Activated T-helper 1 cell treated with anti-CD3 and anti-CD28 coated beads, Interleukin-2, amount 50 U/mL, for 16 hours (primary cell): ENCODE measurements around the gene KLHL29.

Source experiments
- DNase-seq, 2 donors: peaks; one replicate each; pipeline ENCODE4 v3.0.0-alpha.2; 2020; ENCODE audit warnings: low read depth in 1 of 2, low spot score in 1 of 2

Gene KLHL29

DNA sequence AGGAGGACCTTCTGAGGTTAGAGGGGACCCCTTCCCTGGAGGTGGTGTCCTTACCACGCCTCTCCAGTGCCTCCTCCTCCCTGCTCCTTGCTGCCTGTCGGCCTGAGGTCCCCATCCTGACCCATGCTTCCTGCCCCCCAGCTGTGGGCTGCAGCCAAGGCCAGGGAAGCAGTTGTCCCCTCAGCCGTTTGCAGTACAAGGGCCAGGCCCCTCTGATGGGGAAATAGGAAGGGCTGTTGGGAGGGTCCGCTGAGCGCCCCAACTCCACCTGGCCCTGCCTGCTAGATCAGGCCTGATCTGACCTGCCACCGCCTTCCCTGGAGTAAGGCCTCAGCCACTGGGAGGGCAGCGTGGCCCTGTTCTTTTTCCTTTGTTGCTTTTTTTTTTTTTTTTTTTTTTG is 219.8 kb downstream of the KLHL29 start:
- DNase-seq = no peak

DNA sequence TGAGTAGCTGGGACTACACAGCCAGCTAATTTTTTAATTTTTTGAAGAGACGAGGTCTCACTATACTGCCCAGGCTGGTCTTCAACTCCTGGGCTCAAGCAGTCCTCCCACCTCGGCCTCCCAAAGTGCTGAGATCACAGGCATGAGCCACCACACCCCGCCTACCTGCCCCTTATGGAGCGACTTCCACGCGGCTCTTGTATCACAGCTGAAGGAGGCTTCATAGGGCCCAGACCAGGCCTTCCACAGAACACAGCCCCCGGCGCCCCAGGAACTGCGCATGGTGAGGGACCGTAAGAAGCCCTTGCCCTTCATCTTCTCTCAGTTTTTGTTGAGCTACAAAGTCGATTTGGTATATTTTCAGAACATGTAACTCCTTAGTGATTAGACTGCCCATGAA is 220.3 kb downstream of the KLHL29 start:
- no peak for DNase-seq

DNA sequence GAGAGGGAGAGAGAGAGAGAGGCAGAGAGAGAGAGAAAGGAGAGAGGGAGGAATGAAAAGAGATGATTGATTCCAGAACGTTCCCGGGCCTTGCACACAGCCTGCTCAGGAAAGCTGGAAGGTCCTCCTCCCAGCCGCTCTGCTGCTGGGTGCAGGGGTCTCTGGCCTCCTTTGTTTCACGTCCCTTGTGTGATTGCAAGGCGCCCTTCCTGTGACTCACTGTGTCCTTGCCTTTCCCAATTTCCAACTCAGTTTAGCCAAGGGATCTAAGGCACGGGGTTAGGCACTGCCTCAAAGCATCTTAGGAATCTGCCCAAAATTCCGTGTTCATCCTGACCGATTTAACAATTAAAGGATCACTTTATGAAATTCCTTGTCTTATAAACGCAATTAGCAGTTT is 221.2 kb downstream of the KLHL29 start:
- DNase-seq = no peak

DNA sequence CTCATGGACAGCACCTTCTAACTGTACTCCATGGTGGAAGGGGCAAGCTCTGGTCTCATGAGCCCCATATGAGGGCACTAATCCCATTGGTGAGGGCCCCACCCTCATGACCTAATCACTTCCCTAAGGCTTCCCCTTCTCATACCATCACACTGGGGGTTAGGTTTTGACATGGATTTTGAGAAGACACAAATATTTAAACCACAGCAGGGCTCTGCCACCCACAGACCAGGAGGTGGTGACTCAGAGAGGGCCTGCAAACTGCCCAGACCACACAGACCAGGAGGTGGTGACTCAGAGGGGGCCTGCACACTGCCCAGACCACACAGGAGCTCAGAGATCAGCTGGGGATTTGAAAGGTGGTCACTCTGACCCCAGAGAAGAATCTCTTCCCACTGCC is 222.0 kb downstream of the KLHL29 start:
- DNase-seq = no peak

DNA sequence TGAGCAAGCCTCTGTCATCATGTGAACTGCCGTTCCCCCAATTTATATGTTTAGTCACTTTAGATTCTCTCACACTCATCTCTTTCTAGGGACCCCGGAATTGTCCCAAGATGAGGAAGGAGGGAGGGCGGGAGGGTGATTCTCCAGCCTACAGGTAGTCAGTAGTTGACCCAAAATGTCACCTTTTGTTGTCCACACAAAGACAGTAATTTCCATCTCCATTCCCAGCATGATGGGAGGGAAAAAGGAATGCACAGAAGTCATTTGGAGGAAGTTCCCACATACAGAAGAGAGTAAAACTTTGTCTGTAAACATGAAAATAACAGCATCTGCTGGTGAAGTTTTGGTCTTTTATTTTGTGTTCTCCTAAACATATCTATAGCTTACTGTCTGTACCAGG is 222.9 kb downstream of the KLHL29 start:
- no peak for DNase-seq

DNA sequence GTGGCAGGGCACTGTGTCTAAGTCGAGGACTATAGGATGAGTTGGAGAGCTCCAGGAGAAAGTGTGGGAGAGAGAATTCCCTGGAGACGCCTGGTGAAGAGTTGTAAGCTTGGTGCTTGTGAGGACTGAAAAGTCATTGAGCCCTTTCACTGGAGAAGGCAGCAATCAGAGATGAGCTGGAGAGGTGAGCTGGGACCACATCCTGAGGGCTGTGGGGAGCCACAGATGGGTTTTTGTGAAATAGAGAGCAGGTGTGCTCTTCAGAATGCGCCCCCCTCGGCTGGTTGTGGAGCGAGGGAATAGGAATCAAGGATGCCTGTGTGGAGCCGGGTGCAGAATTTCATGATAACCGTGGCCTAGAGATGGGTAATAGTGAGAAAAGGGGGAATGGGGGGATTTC is 224.3 kb downstream of the KLHL29 start:
- DNase-seq = no peak

DNA sequence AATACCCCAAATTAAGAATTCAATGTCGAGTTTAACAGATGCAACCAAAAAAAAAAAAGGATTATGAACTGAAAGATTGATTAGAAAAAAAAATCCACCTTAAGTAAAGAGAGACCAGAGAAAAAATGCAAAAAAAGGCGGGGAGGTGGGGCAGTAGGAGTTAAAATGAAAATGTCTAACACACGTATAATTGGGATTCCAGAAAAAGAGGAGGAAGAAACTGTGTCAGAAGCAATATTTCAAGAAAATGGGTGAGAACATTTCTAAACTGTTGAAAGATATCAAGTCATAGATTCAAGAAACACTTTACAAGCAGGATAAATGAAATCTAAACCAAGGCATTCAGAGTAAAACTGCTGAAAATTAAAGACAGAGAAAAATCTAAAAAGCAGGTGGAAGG is 226.9 kb downstream of the KLHL29 start:
- no peak for DNase-seq

DNA sequence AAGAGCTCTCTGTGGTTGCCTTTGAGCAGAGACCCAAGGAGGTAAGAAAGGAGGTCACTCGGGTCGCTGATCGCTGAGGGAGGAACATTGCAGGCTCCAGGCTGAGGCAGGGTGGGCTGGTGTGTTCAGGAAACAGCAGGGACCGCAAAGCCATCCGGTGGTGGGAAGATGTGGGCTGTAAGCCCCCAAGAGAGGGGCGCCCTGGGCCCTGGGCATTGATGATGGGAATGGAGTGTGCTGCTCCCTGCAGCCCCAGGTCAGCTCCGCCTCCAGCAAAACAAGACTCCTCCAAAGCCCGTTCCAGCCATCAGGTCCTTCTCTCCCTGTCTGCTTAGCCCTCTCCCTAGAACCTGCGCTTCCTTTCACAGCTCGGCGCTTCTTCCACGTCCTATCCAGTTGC is 229.7 kb downstream of the KLHL29 start:
- DNase-seq = no peak

DNA sequence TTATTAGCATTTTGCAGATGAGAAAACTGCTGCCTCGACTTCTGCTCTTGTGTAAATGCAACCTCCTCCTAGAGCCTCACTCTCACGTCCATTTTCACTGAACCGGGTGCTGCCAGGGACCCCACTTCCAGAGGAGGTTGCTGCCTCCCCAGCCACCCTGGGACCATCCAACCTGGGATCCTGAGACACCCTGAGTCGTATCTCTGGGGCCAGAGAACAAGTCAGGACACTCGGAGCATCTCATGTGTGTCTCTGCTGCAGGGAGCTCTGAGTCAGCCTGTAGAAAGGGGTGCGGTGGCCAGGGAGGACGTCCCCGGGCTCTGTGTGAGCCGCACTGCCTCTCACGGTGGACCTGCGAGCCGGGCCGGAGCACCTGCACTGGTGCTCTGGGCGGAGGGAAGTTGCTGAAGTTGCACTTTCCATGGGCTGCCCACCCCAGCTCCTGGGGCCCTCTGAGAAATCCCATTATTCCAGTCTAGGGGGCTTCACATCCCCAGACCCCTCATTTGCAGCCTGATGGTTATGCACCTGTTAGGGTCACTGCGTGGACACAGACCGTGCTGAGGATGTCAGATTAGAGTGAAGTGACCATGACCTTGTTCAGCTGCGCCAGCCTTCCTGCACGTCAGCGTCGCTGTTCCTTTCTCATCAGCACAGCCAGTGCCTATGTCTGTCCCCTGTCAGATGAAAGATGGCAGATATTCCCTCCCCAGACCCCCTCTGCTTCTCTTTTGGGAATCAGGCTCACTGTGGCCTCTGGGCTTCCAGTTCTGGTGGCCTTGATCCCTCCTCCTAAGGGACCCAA is 230.4 kb downstream of the KLHL29 start:
- no peak for DNase-seq

DNA sequence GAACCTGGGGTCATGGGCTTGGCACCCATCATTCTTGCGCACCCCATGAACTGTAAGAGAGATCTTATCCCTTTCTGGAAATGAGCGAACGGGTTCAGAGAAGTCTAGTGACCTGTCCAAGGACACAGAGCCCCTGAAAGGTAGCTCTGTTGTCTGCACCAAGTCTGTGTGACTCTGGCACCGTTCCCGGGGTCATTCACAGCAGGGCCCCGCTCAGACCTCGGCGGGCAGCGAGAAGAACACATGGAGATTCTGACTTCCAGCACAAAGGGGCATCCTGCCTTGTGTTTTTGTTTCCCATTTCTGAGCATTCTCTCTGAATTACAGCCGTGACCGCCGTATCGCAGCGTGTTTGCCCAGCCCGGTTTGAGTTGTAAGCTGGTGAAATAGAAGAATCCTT is 231.7 kb downstream of the KLHL29 start:
- DNase-seq = no peak

DNA sequence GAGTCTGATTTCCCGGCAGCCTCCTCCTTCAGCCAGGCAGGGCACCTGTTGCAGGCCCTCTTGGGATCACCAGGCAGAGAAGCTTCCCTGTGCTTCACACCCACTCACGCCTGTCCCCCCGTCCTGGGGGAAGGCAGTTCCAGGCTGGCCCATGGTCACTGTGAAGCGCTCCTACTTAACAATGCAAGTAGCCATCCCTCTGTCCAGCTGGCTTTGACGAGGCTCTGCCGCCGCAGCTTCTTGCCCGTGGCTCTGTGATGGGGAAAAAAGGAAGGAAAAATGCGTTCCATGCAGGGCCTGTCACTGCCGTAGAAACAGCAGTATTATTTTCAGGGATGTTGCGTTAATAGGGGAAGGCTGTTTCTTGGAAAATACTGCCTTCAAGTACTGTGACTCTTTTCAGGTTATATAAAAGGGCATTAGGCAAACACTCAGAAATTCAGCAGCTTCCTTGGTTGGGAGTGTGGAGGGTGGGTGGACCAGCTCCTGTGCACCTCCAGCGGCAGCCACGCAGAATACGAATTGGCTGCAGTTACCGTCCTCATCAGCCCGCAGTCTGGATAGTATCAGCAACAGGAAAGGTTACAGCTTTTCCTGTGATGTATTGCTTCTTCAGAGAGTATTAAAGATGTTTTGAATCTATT is 232.3 kb downstream of the KLHL29 start:
- DNase-seq = no peak

DNA sequence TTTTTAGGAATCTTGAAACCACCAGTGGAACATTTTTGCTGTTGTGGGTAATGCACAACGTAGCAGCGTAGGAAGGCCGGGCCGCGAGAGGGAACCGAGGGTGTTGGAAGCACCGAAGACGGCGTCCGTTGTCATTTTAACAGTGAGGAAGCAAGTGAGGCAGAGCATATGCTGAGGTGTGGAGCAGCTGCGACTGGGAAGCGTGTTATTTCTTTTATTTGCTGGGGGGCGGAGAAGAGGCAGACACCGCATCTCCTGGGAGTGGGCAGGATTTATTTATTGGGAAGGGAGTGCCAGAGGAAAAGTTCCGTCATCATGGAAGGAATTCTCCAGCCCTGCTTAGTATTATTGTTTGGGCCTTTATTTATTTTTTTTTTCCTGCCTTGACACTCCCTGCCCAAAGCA is 232.8 kb downstream of the KLHL29 start:
- DNase-seq = no peak

DNA sequence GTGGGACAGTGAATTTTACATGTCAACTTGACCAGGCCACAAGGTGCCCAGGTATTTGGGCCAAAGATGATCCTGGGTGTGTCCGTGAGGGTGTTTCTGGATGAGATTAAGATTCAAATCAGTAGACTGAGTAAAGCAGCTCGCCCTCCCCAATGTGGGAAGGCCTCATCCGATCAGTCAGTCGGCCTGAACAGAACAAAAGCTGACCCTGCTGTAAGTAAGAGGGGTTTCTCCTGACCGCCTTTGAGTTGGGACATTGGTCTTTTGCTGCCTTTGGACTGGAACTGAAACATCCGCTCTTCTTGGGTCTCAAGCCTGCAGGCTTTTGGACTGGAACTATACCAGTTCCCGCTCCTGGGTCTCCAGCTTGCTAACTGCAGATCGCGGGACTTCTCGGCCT is 233.3 kb downstream of the KLHL29 start:
- DNase-seq = no peak

DNA sequence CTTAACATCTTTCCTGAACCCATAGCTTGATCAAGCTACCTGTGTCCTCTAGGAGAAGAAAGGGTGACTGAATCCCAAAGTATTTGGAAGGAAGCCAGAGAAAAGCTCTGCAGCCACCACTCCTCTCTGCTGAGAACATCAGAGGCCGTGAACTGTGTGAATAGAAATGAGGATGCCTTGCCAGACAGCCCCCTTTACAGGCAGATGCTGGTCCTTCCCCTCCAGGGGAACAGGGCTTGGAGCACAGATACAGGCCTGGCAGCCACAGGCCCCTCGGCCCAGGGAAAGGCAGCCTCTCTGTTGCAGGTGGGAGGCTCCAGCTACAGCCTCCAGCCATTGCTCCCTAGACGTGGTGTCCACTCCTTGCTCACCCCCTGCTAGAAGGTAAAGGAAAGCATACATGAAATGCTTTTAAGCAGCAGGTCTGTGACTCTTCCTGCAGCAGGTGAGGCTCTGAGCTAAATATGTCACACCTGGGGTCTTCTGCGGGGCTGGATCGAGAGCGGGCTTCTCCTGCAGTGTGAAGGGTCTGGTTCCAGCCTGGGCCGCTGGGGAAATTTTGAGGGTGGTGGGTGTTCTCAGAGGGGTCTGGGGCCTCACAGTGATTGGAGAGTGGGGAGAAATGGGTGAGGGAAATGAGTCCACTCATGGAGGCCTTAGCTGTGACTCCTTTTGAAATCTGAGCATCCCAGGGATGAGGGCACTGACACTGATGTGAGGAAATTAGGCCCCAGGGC is 234.0 kb downstream of the KLHL29 start:
- no peak for DNase-seq

DNA sequence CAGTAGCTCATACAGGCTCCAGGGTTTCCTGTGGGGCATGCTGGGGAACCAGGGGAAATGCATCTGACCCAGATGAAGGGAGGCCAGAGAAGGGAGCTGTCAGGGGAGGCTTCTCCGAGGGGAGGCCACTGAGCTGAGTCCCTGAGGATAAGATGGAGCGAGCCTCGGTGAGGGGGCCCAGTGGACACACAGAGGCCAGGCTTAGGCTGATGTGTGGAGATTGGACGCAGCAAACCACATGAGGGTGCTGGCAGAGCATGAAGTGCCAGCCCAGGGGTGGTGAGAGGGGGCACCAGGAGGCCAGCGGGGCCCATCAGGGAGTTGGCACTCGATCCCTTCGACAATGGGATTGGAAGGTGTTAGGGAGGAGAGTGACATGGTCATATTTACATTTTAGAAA is 235.0 kb downstream of the KLHL29 start:
- DNase-seq = no peak

DNA sequence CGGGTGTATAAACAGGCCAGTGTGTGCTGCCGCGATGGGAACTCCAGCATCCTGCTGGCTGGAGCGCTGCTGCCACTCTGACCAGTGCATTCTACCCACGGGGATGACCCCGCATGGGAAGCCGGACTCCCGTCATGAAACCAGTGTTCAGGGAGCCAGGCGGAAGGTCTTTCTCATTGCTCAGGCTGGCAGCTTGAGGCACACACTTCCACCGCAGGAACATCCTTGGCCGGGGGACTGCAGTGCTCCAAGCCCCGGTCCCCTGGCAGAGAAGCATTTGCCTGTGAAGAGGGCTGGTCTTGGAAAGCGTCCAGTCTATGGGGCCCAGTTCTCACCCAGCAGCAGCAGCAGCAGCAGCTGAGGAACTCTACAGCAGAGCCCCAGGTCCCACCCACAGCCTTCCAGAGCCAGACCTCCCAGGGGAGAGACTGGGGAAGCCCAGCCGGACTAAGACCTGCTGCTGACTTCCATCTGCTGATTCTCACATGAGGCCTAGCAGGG is 235.9 kb downstream of the KLHL29 start:
- no peak for DNase-seq

DNA sequence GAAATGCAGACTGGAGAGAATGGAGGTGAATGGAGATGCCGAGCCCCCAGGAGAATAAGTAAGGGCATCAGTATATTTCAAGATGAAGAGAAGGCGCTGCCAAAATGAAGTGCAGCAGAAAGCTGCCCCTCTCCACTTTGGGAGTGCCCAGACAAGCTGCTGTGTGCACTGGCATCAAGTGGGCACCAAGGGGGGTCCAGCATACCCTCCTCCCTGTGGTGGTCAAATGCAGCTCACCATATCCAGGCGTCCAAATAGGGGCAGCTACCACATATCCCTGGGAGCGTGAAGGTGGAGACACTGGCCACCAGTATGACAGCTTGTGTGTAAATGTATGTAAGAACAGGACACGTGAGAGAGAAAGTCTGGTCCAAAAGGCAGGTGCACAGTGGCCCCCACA is 236.6 kb downstream of the KLHL29 start:
- DNase-seq = no peak

DNA sequence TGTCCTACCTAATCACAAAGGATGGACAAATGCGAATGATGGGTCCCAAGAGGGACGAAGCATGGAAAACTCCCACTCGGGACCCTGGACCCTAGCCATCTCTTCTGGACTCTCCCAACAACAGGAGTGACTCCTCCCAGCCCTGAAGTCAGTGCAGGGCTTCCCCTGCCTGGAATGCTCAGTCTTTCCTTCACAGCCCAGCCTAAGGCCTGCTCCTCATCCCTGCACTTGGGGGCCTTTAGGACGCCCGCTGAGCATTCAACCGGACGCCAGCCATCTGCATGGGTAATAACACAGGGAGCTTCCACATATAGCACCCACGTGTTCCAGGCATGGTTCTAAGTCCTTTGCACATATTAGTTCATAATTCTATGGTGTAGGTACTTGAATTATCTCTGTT is 237.5 kb downstream of the KLHL29 start:
- DNase-seq = no peak

DNA sequence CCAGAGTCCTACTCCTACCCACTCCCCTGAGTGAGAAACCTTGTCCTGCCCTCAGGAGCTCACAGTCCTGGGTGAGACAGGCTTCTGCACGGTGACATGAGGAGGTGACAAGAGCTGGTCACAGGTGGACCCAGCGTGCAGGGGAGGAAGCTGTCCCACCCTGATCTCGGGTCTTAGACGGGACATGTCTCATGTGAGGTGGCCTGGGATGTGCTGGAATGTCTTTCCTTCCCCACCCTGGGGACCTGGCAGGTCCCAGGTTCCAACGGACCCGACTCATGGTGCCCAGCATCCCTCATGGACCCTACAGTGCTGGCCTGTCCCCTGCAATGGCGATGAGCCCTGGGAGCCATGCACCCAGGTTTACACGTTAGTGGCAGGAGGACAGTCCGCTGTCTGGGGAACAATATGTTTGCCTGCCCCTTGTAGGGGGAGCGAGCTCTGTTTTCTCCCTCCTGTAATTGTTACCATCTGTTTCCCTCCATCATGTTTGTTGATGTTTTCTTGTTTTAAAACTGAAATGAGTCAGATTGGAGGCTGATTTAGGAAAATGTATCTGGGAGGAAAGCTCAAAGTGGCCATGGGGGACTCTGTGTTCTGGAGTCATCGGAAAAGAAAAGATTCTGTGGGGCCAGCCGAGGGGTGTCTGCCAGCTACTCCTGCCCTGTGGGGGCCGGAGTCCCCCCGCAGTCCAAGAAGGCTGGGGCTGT is 238.1 kb downstream of the KLHL29 start:
- DNase-seq = no peak

DNA sequence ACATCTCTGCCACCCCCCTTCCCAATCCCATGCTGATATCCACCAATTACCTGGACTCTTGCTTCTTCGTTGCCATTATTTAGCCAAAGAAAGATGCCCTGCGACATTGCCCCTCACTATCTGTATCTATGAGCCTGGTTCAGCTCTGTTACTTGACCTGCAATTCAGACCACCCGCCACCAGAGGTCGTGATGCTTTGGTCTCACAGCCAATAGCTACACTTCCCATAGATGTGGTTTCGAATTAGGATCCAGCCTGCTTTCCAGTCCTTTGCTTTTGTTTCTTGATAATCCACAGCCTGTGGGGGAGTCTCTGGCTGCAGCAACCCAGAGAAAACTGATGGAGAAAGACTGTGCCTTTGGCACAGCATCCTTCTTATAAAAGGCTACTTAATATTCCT is 239.4 kb downstream of the KLHL29 start:
- DNase-seq = no peak

DNA sequence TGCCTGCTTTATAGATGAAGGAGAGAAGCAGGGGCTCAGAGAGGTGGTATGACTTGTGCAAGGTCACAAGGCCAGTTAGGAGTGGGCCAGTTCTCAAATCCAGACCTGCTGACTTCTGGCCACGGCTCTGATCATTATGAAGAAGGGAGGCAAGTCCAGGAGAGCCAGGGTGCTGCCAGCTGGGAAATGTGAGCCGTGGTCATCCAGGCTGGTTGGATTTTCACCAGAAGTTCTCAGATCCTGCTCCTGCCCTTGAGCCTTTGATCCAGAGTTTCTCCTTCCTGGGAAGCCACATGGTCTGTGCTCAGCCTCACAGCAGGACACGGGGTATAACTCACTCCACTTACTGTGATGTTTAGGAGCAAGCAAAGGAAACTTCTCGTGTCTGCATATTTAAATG is 239.9 kb downstream of the KLHL29 start:
- DNase-seq = no peak

DNA sequence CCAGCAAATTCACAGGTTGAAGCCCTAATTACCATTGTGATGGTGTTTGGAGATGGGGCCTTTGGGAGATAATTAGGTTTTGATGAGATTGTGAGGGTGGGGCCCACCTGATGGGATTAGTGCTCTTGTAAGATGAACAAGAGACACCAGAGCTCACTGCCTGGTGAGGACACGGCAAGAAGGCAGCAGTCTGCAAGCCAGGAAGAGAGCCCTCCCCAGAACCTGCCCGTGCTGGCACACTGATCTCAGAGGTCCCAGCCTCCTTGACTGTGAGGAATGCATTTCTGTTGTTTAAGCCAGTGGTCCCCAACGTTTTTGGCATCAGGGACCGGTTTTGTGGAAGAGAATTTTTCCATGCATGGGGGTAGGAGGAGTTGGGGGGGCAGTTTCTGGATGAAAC is 240.7 kb downstream of the KLHL29 start:
- DNase-seq = no peak
